ENCODE results near the gene AUTS2. TPM values are rescaled to one million over a fixed set of nuclear protein-coding genes. Genes with fewer than 3 reads are reported as not detected.

Gene AUTS2
- total RNA-seq, 1 donor from 2014 or later, result 80.6 TPM

DNA sequence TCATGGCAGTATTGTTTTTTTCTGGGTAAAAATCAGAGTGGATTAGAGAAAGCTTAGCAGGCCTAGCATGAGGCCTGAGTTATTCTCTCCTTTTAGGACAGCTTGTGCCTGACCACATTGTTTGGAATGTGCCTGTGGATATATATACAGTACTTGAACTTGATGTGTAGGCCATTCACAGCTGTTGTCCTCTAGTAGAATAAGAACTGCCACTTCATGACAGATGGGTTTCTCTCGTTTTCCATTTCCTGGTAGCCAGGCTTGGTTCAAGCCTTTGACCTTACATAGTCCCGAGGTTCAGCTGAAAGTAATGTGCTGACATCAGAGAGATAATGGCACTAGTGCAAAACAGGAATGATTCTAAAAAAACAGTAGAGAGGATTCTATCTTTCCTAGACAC lies 473.9 kb downstream of the AUTS2 start:
- H3K27ac Mint-ChIP-seq (ENCODE audit: unreplicated experiment), result peak overlapping the region; percentile 77
- H3K36me3 Mint-ChIP-seq (ENCODE audit: unreplicated experiment), result peaks cover 1% of the 10 kb centered on the region
- peaks cover 33% of the 10 kb centered on the region for H3K4me1 Mint-ChIP-seq (ENCODE audit: unreplicated experiment)
- no peak overlapping the region for H3K4me3 Mint-ChIP-seq (ENCODE audit: unreplicated experiment)
- TF ChIP-seq, protein P1, sequence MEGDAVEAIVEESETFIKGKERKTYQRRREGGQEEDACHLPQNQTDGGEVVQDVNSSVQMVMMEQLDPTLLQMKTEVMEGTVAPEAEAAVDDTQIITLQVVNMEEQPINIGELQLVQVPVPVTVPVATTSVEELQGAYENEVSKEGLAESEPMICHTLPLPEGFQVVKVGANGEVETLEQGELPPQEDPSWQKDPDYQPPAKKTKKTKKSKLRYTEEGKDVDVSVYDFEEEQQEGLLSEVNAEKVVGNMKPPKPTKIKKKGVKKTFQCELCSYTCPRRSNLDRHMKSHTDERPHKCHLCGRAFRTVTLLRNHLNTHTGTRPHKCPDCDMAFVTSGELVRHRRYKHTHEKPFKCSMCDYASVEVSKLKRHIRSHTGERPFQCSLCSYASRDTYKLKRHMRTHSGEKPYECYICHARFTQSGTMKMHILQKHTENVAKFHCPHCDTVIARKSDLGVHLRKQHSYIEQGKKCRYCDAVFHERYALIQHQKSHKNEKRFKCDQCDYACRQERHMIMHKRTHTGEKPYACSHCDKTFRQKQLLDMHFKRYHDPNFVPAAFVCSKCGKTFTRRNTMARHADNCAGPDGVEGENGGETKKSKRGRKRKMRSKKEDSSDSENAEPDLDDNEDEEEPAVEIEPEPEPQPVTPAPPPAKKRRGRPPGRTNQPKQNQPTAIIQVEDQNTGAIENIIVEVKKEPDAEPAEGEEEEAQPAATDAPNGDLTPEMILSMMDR (IDR thresholded peaks at IDR 0.05), result no peak
- no peak for DNase-seq (ENCODE audit: extremely low spot score, unreplicated experiment)
- no peaks in the 10 kb centered on the region for H3K27me3 Mint-ChIP-seq (ENCODE audit: unreplicated experiment)
- no peaks in the 10 kb centered on the region for H3K9me3 Mint-ChIP-seq (ENCODE audit: unreplicated experiment)

DNA sequence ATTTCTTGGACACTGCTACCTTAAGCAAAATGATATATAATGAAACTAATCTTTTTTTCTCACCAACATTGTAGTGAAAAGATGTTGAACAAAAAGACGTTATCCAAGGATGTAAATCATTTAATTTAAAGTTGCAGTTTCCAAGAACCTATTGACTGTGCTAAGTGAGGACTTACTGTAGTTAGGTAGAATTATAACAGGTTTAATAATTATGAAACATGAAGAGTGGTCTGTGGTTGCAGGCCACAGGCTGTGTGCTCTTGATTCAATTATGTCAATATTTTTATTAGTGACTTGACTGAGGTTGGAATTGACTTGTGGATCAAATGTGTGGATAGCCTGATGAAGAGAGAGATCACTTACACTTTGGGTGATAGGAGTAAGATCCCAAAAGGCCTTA lies 478.1 kb downstream of the AUTS2 start:
- Mint-ChIP-seq H3K27me3 (ENCODE audit: unreplicated experiment) (no peaks in the 10 kb centered on the region), H3K4me1 (ENCODE audit: unreplicated experiment) (peaks cover 35% of the 10 kb centered on the region), H3K9me3 (ENCODE audit: unreplicated experiment) (no peaks in the 10 kb centered on the region), H3K36me3 (ENCODE audit: unreplicated experiment) (peaks cover 5% of the 10 kb centered on the region), H3K4me3 (ENCODE audit: unreplicated experiment) (no peak overlapping the region), H3K27ac (ENCODE audit: unreplicated experiment) (no peak overlapping the region)
- DNase-seq (ENCODE audit: extremely low spot score, unreplicated experiment), result no peak
- TF ChIP-seq, protein P1 (IDR thresholded peaks at IDR 0.05), result no peak

DNA sequence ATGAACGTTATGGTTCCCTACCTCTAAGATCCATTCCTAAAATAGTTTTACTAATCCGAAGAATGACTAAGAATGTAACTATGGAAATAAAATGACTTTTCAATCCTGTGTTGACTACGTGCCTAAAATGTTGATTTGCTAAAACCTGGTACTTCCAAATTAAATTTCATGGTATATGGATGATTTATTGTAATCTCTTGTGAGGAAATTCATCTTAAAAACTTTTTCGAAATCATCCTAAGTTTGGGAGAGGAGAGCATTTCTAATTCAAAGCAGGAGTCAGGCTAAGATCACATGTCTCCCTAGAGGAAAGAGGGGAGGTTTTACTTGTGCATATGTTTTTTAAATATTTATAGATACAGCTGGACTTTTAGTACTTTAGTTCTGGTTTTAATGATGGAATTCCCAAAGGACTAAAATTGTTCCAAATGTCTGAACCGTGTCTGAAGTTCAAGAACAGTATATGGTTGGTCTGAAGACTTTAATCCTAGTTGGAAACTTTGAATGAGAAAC lies 483.9 kb downstream of the AUTS2 start:
- Mint-ChIP-seq H3K36me3 (ENCODE audit: unreplicated experiment) (peaks cover 9% of the 10 kb centered on the region), H3K27ac (ENCODE audit: unreplicated experiment) (peak overlapping the region; percentile 59), H3K27me3 (ENCODE audit: unreplicated experiment) (no peaks in the 10 kb centered on the region), H3K4me1 (ENCODE audit: unreplicated experiment) (peaks cover 25% of the 10 kb centered on the region), H3K9me3 (ENCODE audit: unreplicated experiment) (peaks cover 3% of the 10 kb centered on the region), H3K4me3 (ENCODE audit: unreplicated experiment) (peak overlapping the region; percentile 30)
- DNase-seq (ENCODE audit: extremely low spot score, unreplicated experiment), result no peak
- TF ChIP-seq, protein P1 (IDR thresholded peaks at IDR 0.05), result no peak

DNA sequence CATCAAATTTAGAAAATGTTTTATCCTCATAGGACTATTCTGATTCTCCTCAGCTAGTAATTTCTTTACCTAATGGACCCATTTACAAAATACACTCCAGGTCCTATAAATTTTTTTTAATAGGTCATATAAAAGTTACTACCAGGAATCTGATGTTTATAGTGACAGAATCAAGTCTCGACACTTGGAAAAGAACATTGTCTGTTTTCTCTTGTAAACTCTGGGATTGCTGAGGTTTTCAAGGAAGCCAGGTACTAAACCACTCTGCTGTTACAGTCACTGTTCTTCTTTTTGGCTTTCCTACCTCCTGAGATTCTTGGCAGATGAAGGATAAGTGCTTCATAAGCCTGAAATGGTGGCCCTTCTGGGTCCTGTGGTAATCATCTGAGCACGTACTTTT lies 493.1 kb downstream of the AUTS2 start:
- peaks cover 3% of the 10 kb centered on the region for H3K9me3 Mint-ChIP-seq (ENCODE audit: unreplicated experiment)
- no peak for DNase-seq (ENCODE audit: extremely low spot score, unreplicated experiment)
- no peak overlapping the region for H3K27ac Mint-ChIP-seq (ENCODE audit: unreplicated experiment)
- H3K36me3 Mint-ChIP-seq (ENCODE audit: unreplicated experiment), result peaks cover 6% of the 10 kb centered on the region
- no peak overlapping the region for H3K4me3 Mint-ChIP-seq (ENCODE audit: unreplicated experiment)
- TF ChIP-seq, protein P1 (IDR thresholded peaks at IDR 0.05), result no peak
- H3K27me3 Mint-ChIP-seq (ENCODE audit: unreplicated experiment), result no peaks in the 10 kb centered on the region
- H3K4me1 Mint-ChIP-seq (ENCODE audit: unreplicated experiment), result peaks cover 35% of the 10 kb centered on the region

DNA sequence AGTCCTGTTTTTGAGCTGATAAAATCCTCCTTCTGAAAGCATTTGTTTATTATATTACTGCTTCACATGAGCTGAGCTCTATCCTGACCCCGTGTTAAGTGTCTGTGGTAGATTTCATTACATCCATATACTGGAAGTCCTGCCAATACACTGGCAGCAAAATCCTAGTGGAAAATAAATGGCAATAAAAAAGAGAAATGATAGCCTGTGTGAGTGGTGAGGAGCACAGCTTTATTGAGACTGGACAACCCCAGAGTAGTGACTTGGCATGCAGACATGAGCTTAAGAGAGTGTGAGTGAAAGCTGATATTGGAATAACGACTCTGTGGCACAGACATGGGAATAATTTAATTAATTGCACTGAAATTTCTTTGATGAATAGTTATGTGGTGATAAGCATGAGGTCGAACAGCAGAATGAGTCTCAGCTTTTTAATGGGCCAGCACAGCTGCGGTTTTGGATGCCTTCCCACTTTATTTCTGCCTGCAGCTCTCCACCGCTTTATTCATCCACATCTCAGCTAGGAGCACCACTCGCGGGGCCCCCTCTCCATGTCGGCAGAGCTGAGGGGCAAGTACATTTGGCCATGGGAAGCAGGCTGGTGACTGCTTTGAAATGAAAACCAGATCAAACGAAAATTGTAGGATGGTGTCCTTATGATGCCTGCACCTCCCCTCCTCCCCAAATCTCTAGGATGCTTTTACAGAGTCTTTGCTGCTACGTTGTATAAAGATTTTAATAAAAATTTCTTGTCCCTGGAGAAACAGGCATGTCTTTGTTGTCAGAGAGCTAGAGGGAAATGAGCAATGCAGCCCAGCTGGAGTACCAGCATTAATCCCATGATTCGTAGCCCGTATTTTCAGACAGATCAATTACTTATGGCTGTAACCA lies 494.3 kb downstream of the AUTS2 start:
- TF ChIP-seq, protein P1 (IDR thresholded peaks at IDR 0.05), result no peak
- H3K4me3 Mint-ChIP-seq (ENCODE audit: unreplicated experiment), result peak overlapping the region; percentile 42
- peak overlapping the region; percentile 69 for H3K27ac Mint-ChIP-seq (ENCODE audit: unreplicated experiment)
- peaks cover 35% of the 10 kb centered on the region for H3K4me1 Mint-ChIP-seq (ENCODE audit: unreplicated experiment)
- H3K9me3 Mint-ChIP-seq (ENCODE audit: unreplicated experiment), result no peaks in the 10 kb centered on the region
- peaks cover 5% of the 10 kb centered on the region for H3K36me3 Mint-ChIP-seq (ENCODE audit: unreplicated experiment)
- no peaks in the 10 kb centered on the region for H3K27me3 Mint-ChIP-seq (ENCODE audit: unreplicated experiment)
- no peak for DNase-seq (ENCODE audit: extremely low spot score, unreplicated experiment)
